HepG2 (cell line): ENCODE results near the gene EIF3B. TPM values are rescaled to one million over a fixed set of nuclear protein-coding genes. Genes with fewer than 3 reads are reported as not detected.

ENCODE experiments used
- CREBL2 ChIP-seq: sonication (generic); formaldehyde crosslinking; IDR thresholded peaks from 2 replicates; pipeline ENCODE4 v1.8.1; 2023; ENCODE audit warnings: missing genetic modification reagents, mild to moderate bottlenecking, borderline replicate concordance
- IKZF5 ChIP-seq: IDR thresholded peaks from 2 replicates; pipeline ENCODE4 v1.6.1; 2018; ENCODE audit warnings: missing genetic modification reagents, mild to moderate bottlenecking, missing compliant biosample characterization
- JUNB ChIP-seq: sonication (generic); formaldehyde crosslinking; IDR thresholded peaks from 2 replicates; pipeline ENCODE4 v1.8.0; 2022; ENCODE audit warnings: missing genetic modification reagents, mild to moderate bottlenecking, borderline replicate concordance
- KDM4B ChIP-seq: sonication (generic); formaldehyde crosslinking; IDR thresholded peaks from 2 replicates; pipeline ENCODE4 v1.4.0; 2020; ENCODE audit warnings: missing genetic modification reagents
- NCOA2 ChIP-seq: sonication (generic); formaldehyde crosslinking; IDR thresholded peaks from 2 replicates; pipeline ENCODE4 v1.8.0; 2022; ENCODE audit warnings: inconsistent platforms
- PRDM10 ChIP-seq: sonication (generic); formaldehyde crosslinking; IDR thresholded peaks from 2 replicates; pipeline ENCODE4 v1.4.0; 2020; ENCODE audit warnings: low read depth, missing genetic modification reagents
- PREB ChIP-seq: sonication (generic); formaldehyde crosslinking; IDR thresholded peaks from 2 replicates; pipeline ENCODE4 v1.4.0; 2020; ENCODE audit warnings: missing genetic modification reagents
- RXRB ChIP-seq: IDR thresholded peaks from 2 replicates; pipeline ENCODE4 v1.6.1; 2016; ENCODE audit warnings: borderline replicate concordance, missing genetic modification reagents, missing compliant biosample characterization
- TERF1 ChIP-seq: sonication (generic); formaldehyde crosslinking; IDR thresholded peaks from 2 replicates; pipeline ENCODE4 v1.8.0; 2022; ENCODE audit warnings: mild to moderate bottlenecking, missing genetic modification reagents, moderate library complexity
- TOE1 ChIP-seq: sonication (generic); formaldehyde crosslinking; IDR thresholded peaks from 2 replicates; pipeline ENCODE4 v1.4.0; 2020; ENCODE audit warnings: mild to moderate bottlenecking, missing genetic modification reagents
- ZBTB44 ChIP-seq: sonication (generic); formaldehyde crosslinking; IDR thresholded peaks from 2 replicates; pipeline ENCODE4 v1.4.0; 2020; ENCODE audit warnings: missing genetic modification reagents
- ZNF263 ChIP-seq: sonication (generic); formaldehyde crosslinking; IDR thresholded peaks from 2 replicates; pipeline ENCODE4 v1.4.0; 2020; ENCODE audit warnings: missing genetic modification reagents
- ZNF292 ChIP-seq: sonication (generic); formaldehyde crosslinking; IDR thresholded peaks from 2 replicates; pipeline ENCODE4 v1.8.1; 2022; ENCODE audit warnings: mild to moderate bottlenecking, low read depth, missing genetic modification reagents, borderline replicate concordance
- ZNF354B ChIP-seq: sonication (generic); formaldehyde crosslinking; IDR thresholded peaks from 2 replicates; pipeline ENCODE4 v1.8.0; 2022; ENCODE audit warnings: mild to moderate bottlenecking, missing genetic modification reagents
- ZNF383 ChIP-seq: sonication (generic); formaldehyde crosslinking; IDR thresholded peaks from 2 replicates; pipeline ENCODE4 v1.4.0; 2020; ENCODE audit warnings: missing genetic modification reagents, mild to moderate bottlenecking, borderline replicate concordance
- ZNF430 ChIP-seq: sonication (generic); formaldehyde crosslinking; IDR thresholded peaks from 2 replicates; pipeline ENCODE4 v1.9.0; 2021; ENCODE audit warnings: mild to moderate bottlenecking, missing genetic modification reagents
- ZNF557 ChIP-seq: sonication (generic); formaldehyde crosslinking; IDR thresholded peaks from 2 replicates; pipeline ENCODE4 v1.4.0; 2020; ENCODE audit warnings: missing genetic modification reagents
- ZNF672 ChIP-seq: sonication (generic); formaldehyde crosslinking; IDR thresholded peaks from 2 replicates; pipeline ENCODE4 v1.8.1; 2022; ENCODE audit warnings: missing genetic modification reagents
- ZSCAN9 ChIP-seq: IDR thresholded peaks from 2 replicates; pipeline ENCODE4 v1.6.1; 2016; ENCODE audit warnings: borderline replicate concordance
- polyA plus RNA-seq, 8 experiments: library from polyadenylated mRNA; depleted of rRNA in 3 of 8; stranded (reverse) in 7 of 8; unstranded in 1 of 8; fragments of >200 nt; fragmentation: Illumina TruSeq in 4 of 8; extraction: Trizol in 4 of 8; gene quantifications; 2 replicates each; pipeline versions ENCODE4 v1.2.1 to v1.2.3, GENCODE V29; 2011 to 2016; ENCODE audit warnings: low read depth in 4 of 8, missing spikeins in 1 of 8, mixed read lengths in 1 of 8; ENCODE audit not compliant: insufficient read depth in 1 of 8
- total RNA-seq, 5 experiments: library from RNA; depleted of rRNA; stranded (reverse); fragments of >200 nt; fragmentation: Illumina TruSeq; extraction: Trizol; gene quantifications; 2 replicates each; pipeline ENCODE4 v1.2.3, GENCODE V29; 2016; ENCODE audit warnings: low read depth in 1 of 5

EIF3B gene
- total and polyA plus RNA-seq, 2 of the 13 experiments (the other 11 are each of a cell fraction or from before 2014, with no cell fraction given), result 92.2 to 241 TPM

GRCh38 chr7:2354186-2354938 is at the start of gene EIF3B (continued):
- TF ChIP-seq CREBL2 (no peak), ZNF672 (CRISPR knock-in tag) (no peak), ZNF263 (CRISPR knock-in tag) (no peak), ZSCAN9 (CRISPR knock-in tag) (no peak), TOE1 (peak; percentile 60; the same call in 1 of the 2 replicates), ZNF354B (CRISPR knock-in tag) (no peak), JUNB (CRISPR knock-in tag) (no peak), ZNF292 (no peak), PRDM10 (CRISPR knock-in tag) (peak; percentile 99), ZNF430 (no peak), ZNF557 (CRISPR knock-in tag) (0 out of 2 replicates have a peak, but pooled peaks have one; percentile 57), RXRB (CRISPR knock-in tag) (peak; percentile 23; the same call in 1 of the 2 replicates), NCOA2 (CRISPR knock-in tag) (no peak; the same call in 1 of the 2 replicates), PREB (CRISPR knock-in tag) (no peak), ZNF383 (CRISPR knock-in tag) (no peak), IKZF5 (peak; percentile 39; the same call in 1 of the 2 replicates), TERF1 (CRISPR knock-in tag) (no peak), ZBTB44 (CRISPR knock-in tag) (0 out of 2 replicates have a peak, but pooled peaks have one; percentile 43), KDM4B (no peak)
